ENCODE results near the gene PACS2. TPM values are rescaled to one million over a fixed set of nuclear protein-coding genes. Genes with fewer than 3 reads are reported as not detected.

Gene PACS2
- total RNA-seq, 1 donor from 2014 or later, result 60.0 TPM

DNA sequence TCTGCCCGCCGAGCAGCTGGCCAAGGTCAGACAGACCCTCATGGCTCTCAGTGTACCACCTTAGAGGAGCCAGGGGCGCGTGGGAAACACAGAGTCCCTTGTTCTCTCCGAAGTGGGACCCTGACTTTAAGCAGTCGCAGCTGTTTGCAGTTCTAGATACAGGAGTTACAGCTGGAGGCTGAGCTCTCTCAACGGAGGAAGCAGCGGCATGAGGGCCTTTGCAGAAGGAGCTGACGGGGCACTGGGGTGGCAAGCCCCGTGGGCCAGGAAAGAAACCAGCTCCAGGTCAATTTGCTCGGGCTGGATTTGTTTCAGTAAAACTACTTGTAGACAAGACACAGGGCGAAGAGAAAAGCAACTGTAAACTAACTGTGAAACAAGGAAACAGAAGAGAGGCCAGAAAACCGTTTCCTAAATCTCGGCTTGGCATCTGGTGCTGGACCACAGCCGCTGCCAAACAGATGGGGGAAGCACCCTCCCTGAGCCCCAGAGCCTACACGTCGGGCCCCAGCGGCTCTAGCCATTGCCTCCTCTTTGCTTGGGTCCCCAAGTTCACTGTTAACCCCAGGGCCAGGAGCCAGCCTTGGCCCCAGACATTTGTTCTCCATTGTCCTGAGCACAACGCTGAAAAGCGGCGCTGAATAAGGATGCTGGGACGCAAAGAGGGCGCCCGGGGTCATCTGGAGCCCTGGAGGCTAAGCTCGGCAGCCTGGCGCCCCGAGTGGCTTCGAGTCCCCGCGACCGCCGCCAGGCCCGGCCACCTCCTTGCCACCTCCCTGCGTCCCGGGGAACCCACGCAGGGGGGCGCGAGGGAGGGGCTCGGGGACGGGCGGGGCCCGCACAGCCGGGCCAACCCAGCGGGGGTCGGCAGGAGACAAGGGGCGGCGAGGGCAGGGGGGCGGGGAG, 914 bp upstream of the PACS2 start:
- H3K9ac ChIP-seq (ENCODE audit: low read depth in 1 of 3, low read length in 3 of 3), result peak overlapping the region; percentile 73 to 77 (median 76)
- H3K27ac ChIP-seq (ENCODE audit: low read depth, low read length), result peak overlapping the region; percentile 86
- peak overlapping the region; percentile 16 to 71 (median 55) for H3K4me3 ChIP-seq (ENCODE audit: low read length in 3 of 3)
- no peaks in the 10 kb centered on the region for H3K27me3 ChIP-seq (ENCODE audit: control insufficient read depth in 3 of 3, insufficient read depth in 3 of 3, low read length in 3 of 3)
- H3K36me3 ChIP-seq (ENCODE audit: control insufficient read depth in 3 of 3, insufficient read depth in 3 of 3, low read length in 3 of 3), result no peaks in the 10 kb centered on the region
- peaks cover 35 to 40% (median 37%) of the 10 kb centered on the region in 3 donors for H3K4me1 ChIP-seq (ENCODE audit: control insufficient read depth in 3 of 3, insufficient read depth in 3 of 3, low read length in 3 of 3)
- no peaks in the 10 kb centered on the region for H3K9me3 ChIP-seq (ENCODE audit: control insufficient read depth in 3 of 3, low read length in 3 of 3)

GRCh38 chr14:105315211-105315721, 718 bp downstream of the PACS2 start:
- peak overlapping the region; percentile 67 to 83 (median 80) for H3K9ac ChIP-seq (ENCODE audit: low read depth in 1 of 3, low read length in 3 of 3)
- peak overlapping the region; percentile 76 to 83 (median 83) for H3K4me3 ChIP-seq (ENCODE audit: low read length in 3 of 3)
- peaks cover 35 to 40% (median 37%) of the 10 kb centered on the region in 3 donors for H3K4me1 ChIP-seq (ENCODE audit: control insufficient read depth in 3 of 3, insufficient read depth in 3 of 3, low read length in 3 of 3)
- no peaks in the 10 kb centered on the region for H3K9me3 ChIP-seq (ENCODE audit: control insufficient read depth in 3 of 3, low read length in 3 of 3)
- H3K27ac ChIP-seq (ENCODE audit: low read depth, low read length), result peak overlapping the region; percentile 17
- no peaks in the 10 kb centered on the region for H3K27me3 ChIP-seq (ENCODE audit: control insufficient read depth in 3 of 3, insufficient read depth in 3 of 3, low read length in 3 of 3)
- no peaks in the 10 kb centered on the region for H3K36me3 ChIP-seq (ENCODE audit: control insufficient read depth in 3 of 3, insufficient read depth in 3 of 3, low read length in 3 of 3)

GRCh38 chr14:105315941-105316576, 1.5 kb downstream of the PACS2 start:
- H3K4me1 ChIP-seq (ENCODE audit: control insufficient read depth in 3 of 3, insufficient read depth in 3 of 3, low read length in 3 of 3), result peaks cover 35 to 40% (median 37%) of the 10 kb centered on the region in 3 donors
- H3K4me3 ChIP-seq (ENCODE audit: low read length in 3 of 3), result peak overlapping the region; percentile 76 to 83 (median 83)
- H3K9me3 ChIP-seq (ENCODE audit: control insufficient read depth in 3 of 3, low read length in 3 of 3), result no peaks in the 10 kb centered on the region
- no peaks in the 10 kb centered on the region for H3K27me3 ChIP-seq (ENCODE audit: control insufficient read depth in 3 of 3, insufficient read depth in 3 of 3, low read length in 3 of 3)
- no peak overlapping the region for H3K27ac ChIP-seq (ENCODE audit: low read depth, low read length)
- no peaks in the 10 kb centered on the region for H3K36me3 ChIP-seq (ENCODE audit: control insufficient read depth in 3 of 3, insufficient read depth in 3 of 3, low read length in 3 of 3)
- H3K9ac ChIP-seq (ENCODE audit: low read depth in 1 of 3, low read length in 3 of 3), result peak overlapping the region; percentile 67 to 83 (median 80)

DNA sequence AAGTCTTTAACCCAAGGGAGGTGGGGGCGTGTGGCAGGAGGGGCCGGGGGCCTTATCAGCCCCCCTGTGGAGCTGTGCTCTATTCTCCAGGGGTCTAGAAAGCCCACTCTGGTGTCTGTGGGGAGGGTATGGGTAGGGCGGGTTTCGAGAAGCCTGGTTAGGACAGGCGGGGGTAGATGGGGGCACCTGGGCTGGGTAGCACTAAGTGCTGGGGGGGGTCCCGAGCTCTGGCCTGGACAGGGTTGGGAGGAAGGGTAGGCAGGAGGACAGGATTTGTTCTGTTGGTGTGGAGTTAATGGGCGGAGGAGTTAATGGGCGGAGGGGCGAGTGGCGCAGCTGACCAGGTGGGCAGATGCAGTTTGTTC, 2.0 kb downstream of the PACS2 start:
- Histone ChIP-seq H3K4me1 (ENCODE audit: control insufficient read depth in 3 of 3, insufficient read depth in 3 of 3, low read length in 3 of 3) (peaks cover 35 to 40% (median 37%) of the 10 kb centered on the region in 3 donors), H3K36me3 (ENCODE audit: control insufficient read depth in 3 of 3, insufficient read depth in 3 of 3, low read length in 3 of 3) (no peaks in the 10 kb centered on the region), H3K4me3 (ENCODE audit: low read length in 3 of 3) (peak overlapping the region in 2 of 3 donors; percentile 37 to 83), H3K9ac (ENCODE audit: low read depth in 1 of 3, low read length in 3 of 3) (peak overlapping the region in 2 of 3 donors; percentile 67 to 83), H3K27me3 (ENCODE audit: control insufficient read depth in 3 of 3, insufficient read depth in 3 of 3, low read length in 3 of 3) (no peaks in the 10 kb centered on the region), H3K27ac (ENCODE audit: low read depth, low read length) (no peak overlapping the region), H3K9me3 (ENCODE audit: control insufficient read depth in 3 of 3, low read length in 3 of 3) (no peaks in the 10 kb centered on the region)

DNA sequence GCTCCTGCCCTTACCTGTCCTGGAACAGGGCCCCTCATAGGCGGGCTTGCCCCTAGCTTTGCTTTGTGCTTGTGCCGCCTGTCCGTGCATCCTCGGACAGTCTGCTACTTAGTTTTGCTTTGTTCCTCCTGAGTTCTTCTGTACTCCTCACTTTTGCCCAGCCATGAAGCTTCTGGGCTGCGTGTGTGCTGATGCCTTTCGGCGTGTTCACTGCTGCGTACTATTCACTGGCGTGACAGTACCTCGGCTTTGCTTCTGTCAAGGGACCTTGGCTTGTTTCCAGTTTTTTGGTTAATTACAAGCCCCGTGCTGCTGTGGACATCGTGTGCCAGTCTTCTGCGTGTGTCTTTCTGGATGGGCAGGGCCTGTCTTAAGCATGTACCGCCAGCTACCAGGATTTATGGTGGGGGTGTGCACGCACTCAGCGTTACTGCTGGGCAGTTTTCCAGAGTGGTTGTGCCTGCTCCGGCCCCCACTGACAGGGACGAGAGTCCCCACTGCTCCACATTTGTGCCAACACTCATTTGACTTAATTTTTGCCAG, 2.5 kb downstream of the PACS2 start:
- Histone ChIP-seq H3K9ac (ENCODE audit: low read depth in 1 of 3, low read length in 3 of 3) (peak overlapping the region in 1 of 3 donors; percentile 83), H3K4me1 (ENCODE audit: control insufficient read depth in 3 of 3, insufficient read depth in 3 of 3, low read length in 3 of 3) (peaks cover 35 to 40% (median 37%) of the 10 kb centered on the region in 3 donors), H3K36me3 (ENCODE audit: control insufficient read depth in 3 of 3, insufficient read depth in 3 of 3, low read length in 3 of 3) (no peaks in the 10 kb centered on the region), H3K27me3 (ENCODE audit: control insufficient read depth in 3 of 3, insufficient read depth in 3 of 3, low read length in 3 of 3) (no peaks in the 10 kb centered on the region), H3K27ac (ENCODE audit: low read depth, low read length) (no peak overlapping the region), H3K9me3 (ENCODE audit: control insufficient read depth in 3 of 3, low read length in 3 of 3) (no peaks in the 10 kb centered on the region), H3K4me3 (ENCODE audit: low read length in 3 of 3) (peak overlapping the region; percentile 24 to 45 (median 37))

GRCh38 chr14:105317546-105317945, 3.0 kb downstream of the PACS2 start:
- Histone ChIP-seq H3K27me3 (ENCODE audit: control insufficient read depth in 3 of 3, insufficient read depth in 3 of 3, low read length in 3 of 3) (no peaks in the 10 kb centered on the region), H3K9ac (ENCODE audit: low read depth in 1 of 3, low read length in 3 of 3) (peak overlapping the region in 1 of 3 donors; percentile 83), H3K27ac (ENCODE audit: low read depth, low read length) (no peak overlapping the region), H3K36me3 (ENCODE audit: control insufficient read depth in 3 of 3, insufficient read depth in 3 of 3, low read length in 3 of 3) (no peaks in the 10 kb centered on the region), H3K4me3 (ENCODE audit: low read length in 3 of 3) (peak overlapping the region in 2 of 3 donors; percentile 11 to 24), H3K9me3 (ENCODE audit: control insufficient read depth in 3 of 3, low read length in 3 of 3) (no peaks in the 10 kb centered on the region), H3K4me1 (ENCODE audit: control insufficient read depth in 3 of 3, insufficient read depth in 3 of 3, low read length in 3 of 3) (peaks cover 35 to 41% (median 37%) of the 10 kb centered on the region in 3 donors)

GRCh38 chr14:105322791-105323556, 8.4 kb downstream of the PACS2 start:
- Histone ChIP-seq H3K4me3 (ENCODE audit: low read length in 3 of 3) (peak overlapping the region; percentile 16 to 65 (median 62)), H3K9ac (ENCODE audit: low read depth in 1 of 3, low read length in 3 of 3) (peak overlapping the region; percentile 74 to 89 (median 83)), H3K4me1 (ENCODE audit: control insufficient read depth in 3 of 3, insufficient read depth in 3 of 3, low read length in 3 of 3) (peaks cover 50 to 55% (median 53%) of the 10 kb centered on the region in 3 donors), H3K27ac (ENCODE audit: low read depth, low read length) (peak overlapping the region; percentile 87), H3K27me3 (ENCODE audit: control insufficient read depth in 3 of 3, insufficient read depth in 3 of 3, low read length in 3 of 3) (no peaks in the 10 kb centered on the region), H3K36me3 (ENCODE audit: control insufficient read depth in 3 of 3, insufficient read depth in 3 of 3, low read length in 3 of 3) (peaks cover 0 to 2% (median 0%) of the 10 kb centered on the region in 3 donors), H3K9me3 (ENCODE audit: control insufficient read depth in 3 of 3, low read length in 3 of 3) (no peaks in the 10 kb centered on the region)

GRCh38 chr14:105323663-105324062, 9.1 kb downstream of the PACS2 start:
- Histone ChIP-seq H3K4me3 (ENCODE audit: low read length in 3 of 3) (peak overlapping the region; percentile 30 to 65 (median 62)), H3K9me3 (ENCODE audit: control insufficient read depth in 3 of 3, low read length in 3 of 3) (no peaks in the 10 kb centered on the region), H3K4me1 (ENCODE audit: control insufficient read depth in 3 of 3, insufficient read depth in 3 of 3, low read length in 3 of 3) (peaks cover 57 to 61% (median 60%) of the 10 kb centered on the region in 3 donors), H3K27me3 (ENCODE audit: control insufficient read depth in 3 of 3, insufficient read depth in 3 of 3, low read length in 3 of 3) (no peaks in the 10 kb centered on the region), H3K36me3 (ENCODE audit: control insufficient read depth in 3 of 3, insufficient read depth in 3 of 3, low read length in 3 of 3) (peaks cover 0 to 2% (median 0%) of the 10 kb centered on the region in 3 donors), H3K9ac (ENCODE audit: low read depth in 1 of 3, low read length in 3 of 3) (peak overlapping the region; percentile 74 to 89 (median 83)), H3K27ac (ENCODE audit: low read depth, low read length) (peak overlapping the region; percentile 87)

Measured in skeletal muscle tissue (tissue), 4 donors.